Fibroblast of skin of left quadriceps (primary cell): ENCODE results near the gene PATZ1.
"Not testable (repeated sequence)": the region's sequence is repeated elsewhere in the genome, so short reads cannot be mapped to it uniquely, and the experiment has no call there.

Experiments
- DNase-seq, 2 experiments: peaks; one replicate each; pipeline ENCODE4 v3.0.0-alpha.2; 2013; ENCODE audit warnings: low read depth in 2 of 2

Gene PATZ1

GRCh38 chr22:31346255-31346732 is at the start of gene PATZ1:
PATZ1 (minus strand) TSS chr22:31346346; CDS start chr22:31345602, 744 bp downstream.
- DNase-seq = peak; percentile 70

GRCh38 chr22:31394326-31394725 is 48.2 kb upstream of the PATZ1 start:
- DNase-seq = peak in 1 of 2 experiments; percentile 29

GRCh38 chr22:31393893-31394292 is 47.7 kb upstream of the PATZ1 start:
- DNase-seq = no peak

- not testable (repeated sequence) for DNase-seq
Observed at GRCh38 chr22:31378651-31379050, 32.5 kb upstream of the PATZ1 start.

GRCh38 chr22:31378123-31378522 is 32.0 kb upstream of the PATZ1 start:
- DNase-seq = no peak

- no peak for DNase-seq
Observed at GRCh38 chr22:31377612-31378011, 31.5 kb upstream of the PATZ1 start.

GRCh38 chr22:31367426-31367825 is 21.3 kb upstream of the PATZ1 start:
- DNase-seq = no peak

- DNase-seq = no peak
Observed at GRCh38 chr22:31363885-31364465, 17.8 kb upstream of the PATZ1 start.

- no peak for DNase-seq
Observed at GRCh38 chr22:31361743-31362142, 15.6 kb upstream of the PATZ1 start.

- DNase-seq = no peak
Observed at GRCh38 chr22:31360029-31360428, 13.9 kb upstream of the PATZ1 start.

- no peak for DNase-seq
Observed at GRCh38 chr22:31354515-31354914, 8.4 kb upstream of the PATZ1 start.

- no peak for DNase-seq
Observed at GRCh38 chr22:31350410-31350863, 4.3 kb upstream of the PATZ1 start.

- no peak for DNase-seq
Observed at GRCh38 chr22:31349960-31350359, 3.8 kb upstream of the PATZ1 start.

- DNase-seq = no peak
Observed at GRCh38 chr22:31348766-31349165, 2.6 kb upstream of the PATZ1 start.

- DNase-seq = not testable (repeated sequence)
Observed at GRCh38 chr22:31348009-31348337, 1.8 kb upstream of the PATZ1 start.

GRCh38 chr22:31347251-31348008 is 1.3 kb upstream of the PATZ1 start:
- DNase-seq = peak in 1 of 2 experiments; percentile 27

GRCh38 chr22:31346733-31347250 is 646 bp upstream of the PATZ1 start:
- DNase-seq = no peak

GRCh38 chr22:31345331-31346254 is 553 bp downstream of the PATZ1 start:
- DNase-seq = peak; percentile 76 to 81

- DNase-seq = no peak
Observed at GRCh38 chr22:31344578-31345330, 1.4 kb downstream of the PATZ1 start.

GRCh38 chr22:31344256-31344577 is 1.9 kb downstream of the PATZ1 start:
- no peak for DNase-seq
